GM21737 (cell line): Measurements from ENCODE around the gene ARHGAP8.
"Not testable (repeated sequence)": the region's sequence is repeated elsewhere in the genome, so short reads cannot be mapped to it uniquely, and the experiment has no call there.

Source experiments
- ATAC-seq: cut with Tn5 transposase; IDR thresholded peaks from one replicate; pipeline ENCODE4 v1.9.1; 2021; ENCODE audit warnings: mild to moderate bottlenecking, moderate library complexity; ENCODE audit not compliant: unreplicated experiment

The ARHGAP8 gene

DNA sequence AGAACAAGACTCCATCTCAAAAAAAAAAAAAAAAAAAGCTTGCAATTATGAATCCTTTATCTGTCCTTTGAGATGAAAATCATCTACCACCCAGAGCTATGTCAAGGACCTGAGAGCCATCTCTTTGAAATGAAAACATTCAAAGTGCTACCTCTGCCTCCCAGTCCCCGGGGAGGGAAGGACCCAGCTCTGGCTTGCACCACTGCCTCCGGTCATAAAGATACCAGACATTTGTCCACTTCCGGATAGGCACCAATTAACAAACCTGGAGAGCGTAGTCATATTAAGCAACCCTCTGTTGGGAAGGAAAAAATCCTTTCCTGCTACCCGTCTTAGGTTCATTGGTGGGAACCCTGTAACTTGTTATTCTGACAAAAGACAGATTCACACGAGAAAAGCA is 98.6 kb downstream of the ARHGAP8 start:
- no peak for ATAC-seq

DNA sequence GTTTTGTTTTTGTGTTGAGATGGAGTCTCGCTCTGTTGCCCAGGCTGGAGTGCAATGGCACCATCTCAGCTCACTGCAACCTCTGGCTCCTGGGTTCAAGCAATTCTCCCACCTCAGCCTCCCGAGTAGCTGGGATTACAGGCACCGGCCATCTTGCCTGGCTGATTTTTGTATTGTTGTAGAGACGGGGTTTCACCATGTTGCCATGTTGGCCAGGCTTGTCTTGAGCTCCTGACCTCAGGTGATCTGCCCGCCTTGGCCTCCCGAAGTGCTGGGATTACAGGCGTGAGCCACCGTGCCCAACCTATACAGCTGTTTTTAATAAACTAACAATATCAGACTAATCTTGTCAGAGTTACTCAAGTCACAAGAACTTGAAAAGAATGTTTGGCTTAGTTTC is 102.3 kb downstream of the ARHGAP8 start:
- ATAC-seq: not testable (repeated sequence)

GRCh38 chr22:44855855-44856254 is 103.5 kb downstream of the ARHGAP8 start:
- no peak for ATAC-seq

GRCh38 chr22:44858819-44859218 is 106.4 kb downstream of the ARHGAP8 start:
- ATAC-seq: not testable (repeated sequence)

- no peak for ATAC-seq
Measured at GRCh38 chr22:44859641-44860040, 107.3 kb downstream of the ARHGAP8 start.

GRCh38 chr22:44860311-44860710 is 107.9 kb downstream of the ARHGAP8 start:
- ATAC-seq: no peak

DNA sequence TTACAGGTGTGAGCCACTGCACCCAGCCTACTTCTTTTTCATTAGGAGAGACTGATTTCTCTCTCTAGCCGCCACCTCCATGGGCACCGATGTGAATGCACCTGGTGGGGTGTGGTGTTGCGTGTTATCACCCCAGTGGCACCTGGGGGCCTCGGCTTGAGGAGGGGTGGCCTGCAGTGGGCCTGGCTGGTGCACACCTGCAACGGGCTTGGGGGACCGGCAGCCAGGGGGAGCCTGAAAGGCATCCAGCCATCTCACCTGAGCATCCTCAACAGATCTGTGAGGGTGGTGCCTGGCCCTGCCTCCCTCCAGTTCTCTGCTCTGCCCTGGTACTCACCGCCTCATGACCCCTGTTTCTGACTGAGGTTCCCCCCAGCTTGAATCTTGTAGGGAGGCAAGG is 108.9 kb downstream of the ARHGAP8 start:
- ATAC-seq: no peak

- no peak for ATAC-seq
Measured at GRCh38 chr22:44862281-44862680, 109.9 kb downstream of the ARHGAP8 start.

- ATAC-seq: no peak
Measured at GRCh38 chr22:44862981-44863860, 110.8 kb downstream of the ARHGAP8 start.

DNA sequence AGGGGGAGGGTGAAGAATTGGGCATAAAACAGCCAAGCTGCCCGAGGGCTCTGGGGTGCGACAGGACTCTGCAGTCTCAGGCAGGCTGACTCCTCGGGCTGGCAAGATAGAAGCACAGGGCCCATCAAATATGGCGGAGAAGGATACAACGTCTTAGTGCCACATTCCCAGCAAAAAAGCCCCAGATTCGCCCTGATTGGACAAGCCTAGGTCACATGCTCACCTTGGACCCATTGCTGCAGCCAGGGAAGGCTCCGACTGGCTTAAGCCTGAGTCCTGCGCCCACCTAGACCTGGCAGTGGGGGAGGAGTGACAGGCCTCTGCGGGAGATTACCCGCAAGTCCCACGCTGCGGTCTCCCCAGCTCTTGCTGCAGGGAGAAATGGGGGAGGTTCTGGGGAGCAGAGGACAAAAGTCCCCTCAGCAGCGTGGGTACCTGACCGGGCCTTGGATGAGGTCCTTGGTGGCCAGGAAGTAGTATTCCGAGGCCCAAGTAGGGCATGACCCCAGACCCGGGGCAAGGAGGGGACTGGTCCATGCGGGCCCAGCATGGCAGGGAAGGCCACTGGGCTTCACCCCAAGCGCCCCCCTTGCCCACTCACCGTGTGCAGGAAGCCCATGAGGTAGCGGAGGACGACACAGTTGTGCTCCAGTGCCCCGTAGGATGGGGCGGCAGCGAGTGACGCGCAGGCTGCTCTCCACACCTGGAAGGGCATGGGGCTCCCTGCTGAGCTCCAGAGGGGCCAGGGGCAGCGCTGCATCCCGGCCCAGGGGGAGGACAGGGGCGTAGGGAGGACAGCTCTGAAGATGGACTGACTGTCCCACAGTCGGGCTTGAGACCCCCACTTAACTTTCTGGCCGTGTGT is 113.0 kb downstream of the ARHGAP8 start:
- no peak for ATAC-seq

DNA sequence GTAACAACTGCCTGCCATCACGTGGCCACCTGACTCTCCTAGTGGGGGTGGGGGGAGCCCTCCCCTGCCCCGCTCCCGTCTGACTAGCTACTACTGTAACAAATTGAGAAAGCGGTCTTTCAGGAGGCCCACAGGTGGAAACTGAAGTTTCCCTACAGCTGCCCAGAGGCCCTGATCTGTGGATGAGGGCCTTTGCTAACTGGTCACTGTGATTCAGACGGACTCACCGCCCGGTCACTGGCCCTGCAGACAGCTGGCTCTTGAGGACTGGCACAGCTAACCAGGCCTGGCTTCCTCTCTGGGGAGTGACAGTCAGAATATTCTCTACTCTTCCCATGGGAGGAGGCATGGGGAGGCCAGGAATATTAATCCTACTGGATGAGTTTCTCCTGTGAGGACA is 116.8 kb downstream of the ARHGAP8 start:
- no peak for ATAC-seq

DNA sequence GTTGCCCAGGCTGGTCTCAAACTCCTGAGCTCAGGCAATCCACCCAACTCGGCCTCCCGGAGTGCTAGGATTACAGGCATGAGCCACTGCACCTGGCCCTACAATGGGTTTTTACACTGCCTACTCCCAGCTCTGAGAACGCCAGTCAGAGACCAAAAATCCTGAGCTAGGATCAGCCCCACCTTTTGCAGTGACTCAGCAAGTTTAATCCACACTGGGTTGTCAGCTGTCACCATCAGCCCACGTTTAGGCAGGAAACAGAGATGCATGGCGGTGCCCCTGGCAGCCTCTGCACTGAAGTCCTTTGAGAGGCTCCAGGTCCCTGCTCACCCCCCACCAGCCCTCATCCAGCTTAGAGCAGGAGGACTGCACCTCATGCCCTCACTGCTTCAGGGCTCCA is 117.6 kb downstream of the ARHGAP8 start:
- no peak for ATAC-seq

DNA sequence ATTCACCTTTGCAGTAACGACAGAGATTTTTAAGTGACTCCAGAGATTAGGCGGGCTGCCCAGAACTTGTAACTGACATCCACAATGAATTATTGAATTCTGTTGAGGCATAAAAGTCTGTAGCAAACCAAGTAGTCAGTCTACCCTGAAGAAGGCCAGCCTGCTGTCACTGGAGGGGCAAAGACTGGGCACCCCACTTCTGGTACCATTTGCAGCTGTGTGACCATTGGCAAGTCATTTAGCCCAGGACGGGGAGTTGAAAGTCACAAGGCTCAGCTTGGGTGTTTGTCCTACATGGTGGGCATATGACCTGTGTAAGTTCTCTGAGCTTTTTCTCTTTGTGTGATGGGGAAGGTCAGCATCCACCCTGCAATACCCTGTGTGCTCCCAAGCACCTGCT is 119.4 kb downstream of the ARHGAP8 start:
- no peak for ATAC-seq

- no peak for ATAC-seq
Measured at GRCh38 chr22:44876921-44877320, 124.5 kb downstream of the ARHGAP8 start.

DNA sequence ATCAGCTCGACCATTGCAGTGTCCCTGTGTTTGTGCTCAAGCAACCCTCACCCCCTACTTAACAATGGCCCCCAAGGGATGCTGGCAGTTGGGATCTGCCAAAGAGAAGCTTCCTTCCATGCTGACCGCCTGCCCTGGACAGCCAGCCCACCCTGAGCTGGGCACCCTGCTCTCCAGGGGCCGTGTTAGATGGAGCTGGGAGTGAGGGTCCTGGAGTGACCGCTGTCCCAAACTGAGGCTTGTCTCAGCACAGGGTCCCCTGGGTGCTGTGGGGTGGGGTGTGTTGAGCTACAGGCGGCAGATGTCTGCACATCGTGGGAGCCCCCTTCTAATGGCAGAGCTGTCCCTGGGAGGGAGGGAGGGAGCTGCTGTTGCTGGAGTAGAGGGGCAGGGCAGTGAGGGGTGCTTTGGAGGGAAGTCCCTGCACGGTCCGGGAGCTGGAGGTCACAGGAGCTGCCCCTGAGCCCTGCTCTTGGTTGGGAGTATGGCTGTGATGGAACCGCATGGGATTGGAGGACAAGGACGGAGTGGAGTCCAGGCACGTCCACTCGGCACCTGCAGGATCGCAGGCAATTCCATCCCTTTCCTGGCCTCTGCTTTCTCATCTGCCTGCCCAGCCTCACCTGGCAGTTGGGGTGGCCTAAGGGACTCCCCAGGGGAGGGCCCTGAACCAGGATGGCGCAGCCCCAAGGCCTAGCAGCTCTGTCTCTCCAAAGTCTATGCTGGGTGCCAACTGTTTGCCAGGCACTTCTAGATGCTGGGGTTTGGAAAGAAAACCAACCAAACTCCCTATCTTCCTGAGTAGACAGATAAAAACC is 126.3 kb downstream of the ARHGAP8 start:
- ATAC-seq: no peak

DNA sequence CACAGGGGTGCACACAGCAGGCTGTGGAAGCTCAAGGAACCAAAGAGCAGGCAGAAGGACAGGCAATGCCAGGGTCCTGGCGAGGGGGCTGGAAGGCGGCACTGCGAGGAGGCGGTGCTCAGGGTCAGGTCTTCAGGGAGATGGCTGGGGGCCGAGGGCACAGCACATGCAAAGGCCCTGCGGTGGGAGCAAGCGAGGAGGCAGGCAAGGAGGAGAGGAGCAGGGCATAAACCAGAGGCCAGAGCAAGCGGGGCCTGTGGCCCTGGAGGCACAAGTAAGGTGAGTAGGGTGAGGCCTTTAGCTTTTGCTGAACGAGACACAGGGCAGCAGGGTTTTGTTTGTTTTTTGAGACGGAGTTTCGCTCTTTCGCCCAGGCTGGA is 126.9 kb downstream of the ARHGAP8 start:
- no peak for ATAC-seq

DNA sequence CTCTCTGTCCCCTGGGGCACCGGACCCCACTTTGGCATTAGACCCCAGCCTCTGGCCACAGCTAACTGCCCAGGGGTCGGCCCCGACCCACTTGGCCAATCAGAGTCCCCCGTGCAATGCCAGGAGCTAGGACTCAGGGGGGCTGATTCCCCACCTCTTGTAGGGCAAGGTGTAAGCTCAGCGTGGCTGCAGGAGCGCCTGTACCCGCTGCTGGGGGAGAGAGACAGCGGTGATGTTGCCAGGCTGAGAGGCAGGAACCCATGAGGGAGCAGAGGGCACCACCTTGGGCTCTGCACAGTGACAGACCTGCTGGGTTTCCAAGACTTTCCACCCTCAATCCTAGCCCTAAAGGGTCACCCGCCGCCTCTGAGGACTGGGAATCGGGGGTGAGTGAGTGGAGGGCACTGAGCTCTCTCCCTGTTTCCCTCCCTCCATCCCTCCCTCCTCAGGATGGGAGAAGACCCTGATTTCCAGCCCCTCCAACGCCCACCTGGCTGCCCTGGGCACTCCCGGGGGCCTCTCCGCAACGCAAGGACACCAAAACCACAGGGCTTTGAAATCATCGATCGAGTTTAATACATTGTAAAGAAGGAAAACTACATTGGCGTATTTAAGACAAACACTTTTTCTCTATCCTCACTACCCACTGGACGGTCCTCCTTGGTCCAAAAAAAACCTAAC is 128.4 kb downstream of the ARHGAP8 start:
- no peak for ATAC-seq

DNA sequence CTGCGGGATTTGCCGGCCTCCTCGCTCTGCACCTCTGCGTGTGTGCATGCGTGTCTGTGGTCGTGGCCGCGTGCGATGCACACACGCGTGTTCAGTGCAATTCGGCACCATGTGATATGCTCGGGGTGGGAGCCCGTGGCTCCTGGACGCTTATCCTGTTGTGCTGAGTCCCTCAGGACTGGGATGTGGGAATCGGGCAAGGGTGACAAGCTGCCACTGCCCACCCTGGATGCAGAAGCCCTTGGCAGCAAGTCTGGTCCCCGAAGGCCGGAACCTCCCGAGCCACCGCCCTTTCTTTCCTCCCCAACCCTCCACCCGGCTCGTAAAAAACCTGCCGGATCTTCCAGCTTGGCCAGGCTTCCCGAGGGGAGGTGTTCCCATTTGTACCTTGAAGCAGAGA is 129.2 kb downstream of the ARHGAP8 start:
- no peak for ATAC-seq

DNA sequence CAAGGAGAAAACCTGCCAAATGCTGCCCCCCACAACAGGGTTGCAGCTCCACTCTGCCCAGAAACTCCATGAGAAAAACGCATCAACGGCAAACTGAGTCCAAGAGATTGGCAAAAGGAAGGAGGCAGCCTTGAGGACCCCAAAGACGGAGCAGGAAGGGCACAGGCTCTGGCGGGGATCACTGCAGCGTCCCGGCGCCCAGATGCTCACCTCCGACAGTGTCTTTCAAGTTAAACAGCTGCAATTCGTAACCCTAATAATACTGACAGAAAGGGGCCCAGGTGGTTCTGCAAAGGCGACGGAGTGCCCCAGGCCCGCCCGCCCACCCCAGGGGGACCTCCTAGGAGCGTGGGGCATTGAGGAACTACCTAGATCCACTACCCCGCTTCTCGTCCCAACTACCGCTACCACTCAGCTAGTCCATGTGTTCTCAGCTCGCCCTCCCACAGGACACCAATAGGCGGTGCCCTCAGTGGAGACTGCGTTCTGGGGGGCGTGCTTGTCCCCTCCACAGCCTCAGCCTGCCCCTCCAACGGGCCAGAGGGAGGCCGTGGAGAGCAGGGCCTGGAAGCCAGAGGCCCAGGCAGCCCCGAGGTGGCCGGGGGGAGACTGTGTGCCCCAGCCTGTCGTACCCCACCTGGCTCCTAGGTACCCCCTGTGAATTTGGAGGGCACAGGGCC is 130.0 kb downstream of the ARHGAP8 start:
- no peak for ATAC-seq

DNA sequence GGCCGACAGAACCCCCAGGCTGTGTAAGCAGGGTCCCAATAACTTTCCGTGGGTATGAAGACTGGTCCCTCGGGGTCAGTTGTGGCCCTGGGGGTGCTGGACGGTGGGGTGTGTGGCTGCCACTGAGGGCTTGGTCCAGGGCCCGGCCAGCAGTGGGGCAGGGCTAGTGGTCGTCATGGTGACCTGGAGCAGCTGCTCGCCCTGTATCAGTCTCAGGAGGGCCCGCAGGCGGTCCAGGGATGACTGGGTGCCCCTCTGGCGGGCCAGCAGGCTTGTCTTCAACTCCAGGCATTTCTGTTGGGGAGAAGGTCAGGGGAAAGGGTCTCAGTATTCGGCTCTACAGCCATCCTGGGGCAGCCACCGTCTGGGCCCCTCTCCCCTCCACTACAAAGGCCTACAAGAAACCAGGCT is 130.6 kb downstream of the ARHGAP8 start:
- no peak for ATAC-seq
